WI38 (cell line): Measurements from ENCODE around the gene USP44.

Experiments used
- H3K4me3 ChIP-seq: 2 replicates; pipeline ENCODE4 v1.5.1; 2011; ENCODE audit warnings: low read depth, mild to moderate bottlenecking, control low read depth, low read length
- CTCF ChIP-seq: IDR thresholded peaks from 2 replicates; pipeline ENCODE4 v1.5.1; 2012; ENCODE audit warnings: low read depth, mild to moderate bottlenecking, control low read depth, low read length

USP44 gene

DNA sequence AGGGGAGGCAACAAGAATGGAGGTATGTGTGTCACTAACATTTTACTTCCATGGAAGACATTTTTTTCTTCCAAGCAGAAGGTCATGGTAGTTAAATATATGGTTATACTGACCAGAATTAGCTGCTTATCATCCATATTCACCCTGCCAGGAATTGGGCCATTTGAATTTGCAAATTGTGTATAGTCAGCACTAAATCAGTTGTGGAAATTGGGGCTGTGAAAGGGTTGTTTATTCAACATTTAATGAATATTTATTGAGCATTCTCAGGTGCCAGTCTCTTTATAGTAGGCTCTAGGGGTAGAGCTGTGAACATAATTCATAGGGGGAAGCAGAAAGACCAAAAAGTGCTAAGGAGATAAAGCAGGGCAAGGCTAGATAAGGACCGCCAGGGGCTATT is 39.3 kb downstream of the USP44 start:
- no peak overlapping the region for H3K4me3 ChIP-seq
- no peak for TF ChIP-seq CTCF

DNA sequence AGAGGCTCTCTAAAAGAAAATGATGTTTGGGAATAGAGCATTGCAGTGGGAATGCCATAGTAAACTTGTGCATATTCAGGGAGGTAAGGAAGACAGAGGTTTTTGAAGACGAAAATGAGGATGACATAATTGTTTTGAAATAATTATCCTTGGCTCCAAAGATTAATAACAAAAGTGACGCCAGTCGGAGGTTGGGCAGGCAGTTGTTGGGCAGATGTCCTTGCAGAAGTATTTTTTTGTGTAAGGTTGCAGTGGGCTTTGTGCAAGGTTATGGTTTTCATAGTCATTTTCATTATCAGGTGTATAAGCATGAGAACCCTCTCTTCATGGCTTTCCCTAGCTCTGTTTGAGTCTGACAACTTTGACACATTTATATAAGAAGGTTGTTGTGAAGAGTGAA is 42.0 kb downstream of the USP44 start:
- no peak overlapping the region for H3K4me3 ChIP-seq
- TF ChIP-seq CTCF, result no peak

- no peak overlapping the region for H3K4me3 ChIP-seq
- TF ChIP-seq CTCF, result no peak
Observed at GRCh38 chr12:95506707-95507523, 44.4 kb downstream of the USP44 start.

DNA sequence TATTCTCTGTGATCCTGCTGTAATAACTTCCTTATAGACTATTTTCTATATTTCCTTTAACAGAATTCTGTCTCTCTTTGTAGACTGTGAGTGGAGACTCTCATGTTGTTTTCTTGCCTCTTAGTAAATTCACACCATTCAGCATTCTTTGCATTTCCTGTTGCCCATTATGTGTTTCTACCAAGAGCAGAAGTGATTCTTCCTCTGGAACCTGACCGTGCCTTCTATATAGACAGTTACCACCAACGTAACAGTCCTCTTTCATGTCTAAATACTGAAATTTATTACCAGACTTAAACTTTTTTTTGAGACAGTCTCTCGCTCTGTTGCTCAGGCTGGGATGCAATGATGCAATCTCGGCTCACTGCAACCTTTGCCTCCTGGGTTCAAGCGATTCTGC is 46.2 kb downstream of the USP44 start:
- no peak for TF ChIP-seq CTCF
- H3K4me3 ChIP-seq, result no peak overlapping the region

DNA sequence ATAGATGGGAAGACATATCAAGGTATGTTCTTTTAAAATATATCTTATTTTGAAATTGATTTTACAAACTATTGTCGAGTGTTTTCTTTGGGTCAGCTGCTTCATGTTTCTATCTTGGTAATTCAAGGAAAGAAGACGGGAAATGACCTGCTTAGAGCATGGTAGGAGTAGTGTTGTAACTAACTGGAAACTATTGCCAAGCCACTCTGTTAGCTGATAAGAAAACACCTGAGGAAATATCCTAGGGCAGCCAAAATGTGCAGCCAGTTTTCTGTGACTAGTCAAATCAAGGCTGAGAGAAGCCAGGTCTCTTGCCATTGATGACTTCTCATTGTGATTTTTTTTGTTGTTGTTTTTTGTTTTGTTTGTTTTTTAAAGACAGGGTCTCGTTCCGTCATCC is 47.1 kb downstream of the USP44 start:
- TF ChIP-seq CTCF, result no peak
- H3K4me3 ChIP-seq, result no peak overlapping the region

DNA sequence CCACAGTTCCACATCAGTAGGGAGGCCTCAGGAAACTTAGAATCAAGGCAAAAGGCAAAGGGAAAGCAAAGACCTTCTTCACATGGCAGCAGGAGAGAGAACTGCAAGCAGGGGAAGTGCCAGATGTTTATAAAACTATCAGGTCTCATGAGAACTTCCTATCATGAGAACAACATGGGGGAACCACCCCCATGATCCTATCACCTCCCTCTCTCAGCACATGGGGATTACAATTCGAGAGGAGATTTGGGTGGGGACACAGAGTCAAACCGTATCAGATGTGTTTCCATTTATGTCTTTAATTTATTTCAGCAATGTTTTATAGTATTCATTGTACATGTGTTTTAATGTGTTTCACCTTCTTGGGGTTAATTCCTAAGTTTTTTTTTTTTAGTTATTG is 51.5 kb downstream of the USP44 start:
- TF ChIP-seq CTCF, result no peak
- no peak overlapping the region for H3K4me3 ChIP-seq

DNA sequence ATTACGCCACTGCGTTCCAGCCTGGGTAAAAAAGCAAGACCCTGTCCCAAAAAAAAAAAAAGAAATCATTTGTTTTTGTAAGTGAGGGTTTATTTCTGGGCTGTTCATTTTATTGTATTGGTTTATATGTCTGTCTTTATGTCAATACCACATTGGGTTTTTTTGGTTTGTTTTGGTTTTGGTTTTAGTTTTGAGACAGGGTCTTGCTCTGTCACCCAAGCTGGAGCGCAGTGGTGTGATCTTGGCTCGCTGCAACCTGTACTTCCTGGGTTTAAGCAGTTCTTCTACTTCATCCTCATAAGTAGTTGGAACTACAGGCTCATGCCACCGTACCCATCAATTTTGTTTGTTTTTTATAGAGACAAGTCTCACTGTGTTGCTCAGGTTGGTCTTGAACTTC is 52.3 kb downstream of the USP44 start:
- TF ChIP-seq CTCF, result no peak
- no peak overlapping the region for H3K4me3 ChIP-seq
